ENCODE data around the gene NEK4.

NEK4 gene

DNA sequence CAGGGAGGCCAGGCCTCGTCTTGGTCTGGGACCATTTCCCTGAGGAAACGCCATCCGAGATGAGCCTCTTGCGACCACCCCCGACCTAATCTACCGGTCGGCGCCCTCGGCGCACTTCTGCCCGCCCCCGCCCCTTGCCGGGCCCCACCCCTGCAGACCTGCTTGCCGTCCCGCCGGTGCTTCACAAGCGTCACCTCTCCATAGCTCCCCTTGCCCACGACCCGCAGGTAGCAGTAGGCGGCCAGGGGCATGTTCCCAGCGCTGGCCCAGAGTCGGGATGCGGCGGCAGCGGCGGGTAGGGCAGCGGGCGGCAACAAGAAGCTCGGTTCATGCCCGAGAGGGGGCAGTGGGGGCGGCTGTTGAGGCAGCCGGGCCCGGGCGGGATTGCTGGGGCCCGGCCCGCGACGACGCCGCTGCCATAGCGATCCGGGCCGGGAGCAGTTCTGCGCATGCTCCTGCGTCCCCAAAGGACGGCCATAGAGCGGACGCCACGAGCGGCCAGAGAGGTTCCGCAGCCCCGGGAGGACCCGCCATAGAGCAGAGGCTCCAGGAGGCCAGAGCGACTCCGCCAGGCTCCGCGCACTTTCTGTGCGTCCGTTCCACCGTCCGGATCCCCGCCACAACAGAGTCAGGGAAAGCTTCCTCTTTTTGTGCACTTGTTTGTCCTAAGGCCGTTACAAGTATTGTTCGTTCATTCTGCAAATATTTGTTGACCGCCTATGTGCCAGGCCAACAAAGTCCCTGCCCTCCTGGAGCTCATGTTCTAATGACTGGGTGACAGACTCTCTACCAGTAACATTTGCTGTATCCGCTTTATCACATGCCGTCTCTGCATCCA lies at the start of gene NEK4:
NEK4 (minus strand) TSS at position 445 of the 838 bp plus-strand sequence; CDS start at position 251, 194 bp downstream.
- no peak for FAIRE-seq
- DNase-seq (ENCODE audit: low spot score), result peak; percentile 98

DNA sequence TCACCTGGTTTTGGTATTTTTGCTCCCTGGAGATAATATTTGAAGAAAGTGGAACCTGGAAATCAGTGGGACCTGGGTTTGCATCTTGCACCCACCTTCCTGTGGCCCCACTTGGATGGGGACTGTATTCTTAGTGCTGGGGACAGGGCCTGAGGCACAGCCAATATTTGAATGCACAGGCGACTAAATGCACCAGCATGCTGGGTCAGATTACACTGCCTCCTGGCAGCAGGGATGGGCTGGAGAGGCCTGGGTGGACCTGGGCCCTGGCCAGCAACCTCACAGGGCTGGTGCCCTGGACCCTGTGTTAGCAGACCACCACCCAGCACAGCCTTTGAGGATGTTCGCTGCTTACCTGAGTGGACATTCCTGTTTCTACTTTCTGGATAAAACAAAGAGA lies 49.2 kb upstream of the NEK4 start:
- no peak for DNase-seq (ENCODE audit: low spot score)

DNA sequence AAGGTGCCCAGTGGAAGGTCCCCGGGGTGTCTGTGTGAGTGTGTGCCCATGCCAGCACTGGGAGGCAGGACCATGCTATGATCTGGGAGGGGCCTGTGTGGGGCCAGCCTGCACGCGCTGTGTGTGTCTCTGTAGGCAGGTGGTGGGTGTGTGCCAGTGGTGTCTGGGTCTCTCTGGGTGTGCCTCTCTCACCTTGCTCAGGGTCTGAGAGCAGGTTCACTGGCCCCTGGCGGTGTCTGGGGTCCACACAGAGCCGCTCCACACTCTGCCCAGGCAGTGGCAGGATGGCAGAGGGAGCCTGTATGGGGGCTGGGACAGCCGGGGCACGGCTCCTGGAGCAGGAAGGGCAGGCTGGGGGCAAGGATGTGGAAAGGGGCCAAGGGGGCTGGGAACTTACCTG lies 47.1 kb upstream of the NEK4 start:
- DNase-seq (ENCODE audit: low spot score) (no peak), FAIRE-seq (no peak)

More for the DNA sequence above, 49.2 kb upstream of the NEK4 start:
- FAIRE-seq, result no peak

DNA sequence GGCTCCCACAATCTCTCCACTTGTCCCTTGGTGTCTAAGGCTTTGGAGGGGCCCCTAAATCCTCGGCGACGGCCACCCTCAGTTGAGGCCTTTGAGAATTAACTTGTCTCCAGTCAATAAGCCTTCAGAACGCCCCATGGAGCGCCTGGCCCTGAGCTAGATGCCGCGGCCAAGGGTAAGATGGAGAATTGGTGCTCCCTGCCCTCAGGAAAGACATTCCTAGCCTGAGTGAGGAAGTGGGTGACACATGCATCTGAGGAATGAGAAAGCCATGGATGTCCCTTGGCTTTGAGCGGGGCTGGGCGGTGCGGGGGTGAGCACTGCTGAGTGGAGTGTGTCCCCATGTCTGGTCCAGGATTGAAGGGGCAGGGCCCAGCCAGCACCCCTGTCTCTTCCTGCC lies 46.5 kb upstream of the NEK4 start:
- no peak for FAIRE-seq
- no peak for DNase-seq (ENCODE audit: low spot score)

GRCh38 chr3:52816654-52817053 lies 45.9 kb upstream of the NEK4 start:
- no peak for DNase-seq (ENCODE audit: low spot score)
- FAIRE-seq, result no peak

DNA sequence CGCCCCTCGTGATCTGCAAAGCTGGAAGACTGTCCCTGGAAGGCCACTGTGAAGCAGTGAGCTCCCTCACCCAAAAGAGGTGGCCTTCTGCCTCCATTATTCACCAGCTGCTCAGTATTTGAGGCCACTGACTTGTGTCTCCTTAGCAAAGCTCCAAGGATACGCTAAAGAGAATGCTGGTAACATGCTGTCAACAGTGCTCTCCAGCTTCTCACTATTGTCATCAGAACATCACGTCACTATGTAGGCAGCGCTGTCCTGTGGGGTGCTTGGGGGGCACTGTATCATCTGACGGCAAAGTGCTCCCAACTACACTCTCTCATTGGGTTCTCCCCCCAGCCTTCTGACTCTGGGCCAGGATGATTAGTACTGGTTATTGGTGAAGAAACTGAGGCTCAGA lies 45.5 kb upstream of the NEK4 start:
- no peak for FAIRE-seq
- no peak for DNase-seq (ENCODE audit: low spot score)

DNA sequence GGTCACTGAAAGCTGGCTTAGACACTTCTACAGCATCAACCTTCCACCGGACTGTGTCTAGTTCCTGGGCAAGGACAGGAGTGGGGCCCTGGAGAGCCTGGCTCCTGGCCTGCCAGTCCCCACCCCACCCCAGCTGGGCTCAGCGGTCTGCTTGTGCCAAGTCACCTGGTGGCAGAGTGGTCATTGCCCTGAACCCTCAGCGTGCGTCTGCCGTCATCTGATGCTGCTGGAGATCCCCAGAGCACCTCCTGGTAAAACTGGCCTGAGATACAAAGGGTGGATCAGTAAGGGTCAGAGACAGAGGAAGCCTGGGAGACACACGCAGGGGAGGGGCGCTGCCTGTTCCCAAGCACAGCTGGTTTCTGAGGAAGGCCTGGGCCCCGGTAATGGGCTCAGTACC lies 43.1 kb upstream of the NEK4 start:
- no peak for FAIRE-seq
- DNase-seq (ENCODE audit: low spot score), result no peak

- FAIRE-seq (no peak), DNase-seq (ENCODE audit: low spot score) (no peak)
Measured at GRCh38 chr3:52811452-52812011, 40.8 kb upstream of the NEK4 start.

DNA sequence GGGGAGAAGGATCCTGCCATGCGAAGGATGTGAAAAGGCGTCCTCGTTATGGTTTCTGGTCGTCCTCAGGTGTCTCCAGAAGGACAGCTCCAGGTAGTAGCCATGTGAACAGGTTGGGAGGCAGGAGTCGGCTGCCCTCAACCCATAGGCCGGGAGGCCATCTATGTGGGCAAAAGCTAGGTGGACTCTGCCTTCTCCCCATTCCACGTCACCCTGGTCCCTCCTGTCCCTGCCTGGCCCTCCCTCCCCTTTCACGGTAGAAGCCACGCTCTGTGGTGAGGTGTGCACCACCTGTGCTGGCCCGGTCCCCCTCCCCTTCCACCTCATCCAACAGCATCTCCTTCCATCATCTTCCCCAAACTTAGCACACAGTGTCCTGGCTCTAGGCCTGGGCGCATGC lies 40.2 kb upstream of the NEK4 start:
- no peak for DNase-seq (ENCODE audit: low spot score)
- no peak for FAIRE-seq

- DNase-seq (ENCODE audit: low spot score) (no peak), FAIRE-seq (no peak)
Measured at GRCh38 chr3:52809662-52810377, 39.1 kb upstream of the NEK4 start.

DNA sequence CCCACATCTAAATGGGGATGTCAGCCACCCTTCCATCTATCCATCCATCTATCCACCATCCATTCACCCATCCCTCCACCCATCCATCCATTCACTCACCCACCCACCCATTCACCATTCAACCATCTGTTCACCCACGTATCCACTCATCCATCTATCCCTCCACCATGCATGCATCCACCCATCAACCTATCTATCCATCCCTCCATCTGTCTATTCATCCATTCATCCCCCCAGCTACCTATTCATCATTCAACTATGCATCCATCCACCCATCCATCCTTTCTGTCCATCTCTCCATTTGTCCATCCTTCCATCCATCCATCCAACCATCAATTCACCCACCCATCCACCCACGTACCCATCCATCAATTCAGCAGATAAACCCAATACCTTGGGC lies 38.4 kb upstream of the NEK4 start:
- FAIRE-seq (peak; percentile 52), DNase-seq (ENCODE audit: low spot score) (no peak)

DNA sequence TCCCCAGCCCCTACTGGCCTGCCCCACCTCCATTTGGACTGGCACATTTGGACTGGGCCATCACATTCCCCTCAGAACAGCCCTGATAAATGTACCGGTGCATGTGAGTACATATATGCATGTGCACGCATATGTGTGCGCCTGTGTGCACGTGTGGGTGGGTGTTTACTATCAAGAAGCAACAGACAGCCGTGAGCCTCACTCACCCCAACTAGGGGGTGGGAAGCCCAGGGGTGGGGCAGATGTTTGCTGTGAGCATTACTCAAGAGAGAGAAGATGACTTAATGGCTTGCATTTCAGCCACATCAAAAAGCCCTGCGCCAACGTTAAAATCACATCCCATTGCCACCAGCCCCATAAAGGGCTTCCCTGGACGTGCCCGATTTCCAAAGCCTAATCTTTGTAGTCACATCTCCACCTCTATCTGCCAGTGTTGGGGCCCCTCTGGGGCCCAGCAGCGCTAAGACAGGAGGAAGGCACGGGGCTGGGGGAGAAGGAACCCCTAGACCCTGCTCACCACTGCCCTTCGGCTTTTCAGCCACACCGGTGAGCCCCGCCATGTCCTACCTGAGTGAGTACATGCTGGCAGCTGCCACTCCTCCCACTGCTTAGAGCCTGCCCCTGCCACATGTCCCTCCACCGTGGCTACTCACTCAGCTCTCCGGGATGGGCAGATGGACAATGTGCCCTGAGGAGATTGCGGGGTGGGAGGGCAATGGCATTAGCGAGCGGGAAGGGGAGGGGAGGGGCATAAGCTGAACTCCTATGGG lies 34.7 kb upstream of the NEK4 start:
- no peak for DNase-seq (ENCODE audit: low spot score)
- no peak for FAIRE-seq

- no peak for DNase-seq (ENCODE audit: low spot score)
- FAIRE-seq, result no peak
Measured at GRCh38 chr3:52801839-52802238, 31.1 kb upstream of the NEK4 start.

- DNase-seq (ENCODE audit: low spot score) (no peak), FAIRE-seq (no peak)
Measured at GRCh38 chr3:52800079-52800478, 29.3 kb upstream of the NEK4 start.

DNA sequence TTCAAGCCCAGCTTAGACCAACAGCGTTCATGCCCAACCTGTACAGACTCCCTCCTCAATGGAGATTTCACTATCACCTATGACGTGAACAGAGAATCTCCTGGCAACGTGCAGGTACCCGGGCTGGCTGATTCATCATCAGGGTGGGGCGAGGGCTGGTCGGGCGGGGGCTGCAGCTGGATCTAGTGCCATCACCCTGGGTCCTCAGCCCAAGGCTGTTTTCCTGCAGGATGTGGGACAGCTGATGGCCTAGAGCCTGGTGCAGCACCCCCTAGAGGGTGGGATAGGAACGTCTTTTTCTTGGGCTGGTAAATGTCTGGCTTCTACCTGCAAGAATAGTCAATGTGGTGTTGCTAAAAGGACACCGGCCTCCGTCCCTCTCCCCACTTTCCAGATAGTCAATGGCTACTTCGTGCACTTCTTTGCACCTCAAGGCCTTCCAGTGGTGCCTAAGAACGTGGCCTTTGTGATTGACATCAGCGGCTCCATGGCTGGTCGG lies 28.3 kb upstream of the NEK4 start:
- no peak for FAIRE-seq
- DNase-seq (ENCODE audit: low spot score), result peak; percentile 64

DNA sequence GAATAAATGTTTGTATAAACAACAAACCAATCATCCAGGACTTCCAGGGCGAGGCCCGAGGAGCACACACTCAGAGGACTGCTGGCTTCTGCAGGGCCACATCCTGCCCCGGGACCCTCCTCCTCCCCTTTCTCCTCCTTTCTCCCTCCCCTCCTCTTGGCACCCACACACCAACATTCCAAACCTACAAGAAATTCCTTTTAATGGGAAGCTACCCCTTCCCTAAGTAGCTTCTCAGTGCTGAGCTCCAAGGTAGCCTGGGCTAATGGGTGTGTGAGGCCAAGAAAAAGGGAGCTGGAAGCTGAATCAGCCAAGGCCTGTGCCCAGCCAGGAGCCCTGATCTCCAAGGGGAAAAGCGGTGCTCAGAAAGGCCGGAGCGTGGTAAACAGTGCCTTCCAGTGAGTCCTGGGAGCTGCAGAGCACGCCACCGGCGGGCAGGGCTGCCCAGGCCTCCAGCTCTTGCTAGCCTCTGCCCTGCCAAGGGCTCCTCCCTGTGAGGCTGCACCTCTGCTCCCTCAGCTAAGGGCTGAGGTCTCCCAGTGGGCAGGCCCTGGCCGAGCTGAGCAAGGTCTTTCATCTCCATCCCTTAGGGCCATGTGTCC lies 27.7 kb upstream of the NEK4 start:
- FAIRE-seq (no peak), DNase-seq (ENCODE audit: low spot score) (peak; percentile 34)

DNA sequence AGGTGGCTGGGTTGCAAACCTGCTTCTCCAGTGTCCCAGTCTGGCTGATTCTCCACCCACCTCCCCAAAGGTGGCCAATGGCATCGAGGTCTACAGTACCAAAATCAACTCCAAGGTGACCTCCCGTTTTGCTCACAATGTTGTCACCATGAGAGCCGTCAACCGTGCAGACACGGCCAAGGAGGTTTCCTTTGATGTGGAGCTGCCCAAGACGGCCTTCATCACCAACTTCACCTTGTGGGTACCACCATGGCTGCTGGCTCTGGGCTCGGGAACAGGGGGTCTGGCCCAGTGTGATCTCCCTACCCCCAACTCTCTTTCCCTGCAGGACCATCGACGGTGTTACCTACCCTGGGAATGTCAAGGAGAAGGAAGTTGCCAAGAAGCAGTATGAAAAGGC lies 25.7 kb upstream of the NEK4 start:
- DNase-seq (ENCODE audit: low spot score) (no peak), FAIRE-seq (no peak)

- FAIRE-seq (no peak), DNase-seq (ENCODE audit: low spot score) (no peak)
Measured at GRCh38 chr3:52795298-52795900, 24.7 kb upstream of the NEK4 start.

DNA sequence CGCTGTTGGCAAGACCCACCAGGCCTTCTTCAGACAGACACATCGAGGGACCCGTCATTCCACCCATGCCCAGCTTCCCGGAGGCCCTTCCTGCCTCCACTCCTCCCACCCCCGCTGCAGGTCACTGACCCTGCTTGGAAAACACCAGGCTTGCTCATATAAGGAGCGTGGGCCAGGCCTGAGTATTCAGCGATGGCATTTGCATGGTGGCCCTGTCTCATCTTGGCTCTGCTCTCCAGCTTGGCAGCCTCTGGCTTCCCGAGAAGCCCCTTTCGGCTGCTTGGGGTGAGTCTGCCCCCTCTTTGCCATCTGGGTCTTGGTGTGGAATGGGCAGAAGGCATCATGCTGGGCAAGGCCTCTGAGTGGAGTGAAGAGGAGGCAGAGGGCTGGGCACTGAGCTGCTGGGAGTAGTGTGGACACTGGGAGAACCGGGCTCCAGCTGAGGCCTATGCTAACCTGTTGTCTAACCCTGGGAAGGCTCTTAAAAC lies 23.9 kb upstream of the NEK4 start, which contains the start of gene ITIH3:
ITIH3 (plus strand) TSS at position 185 of the 488 bp plus-strand sequence; CDS start at position 193, 8 bp downstream.
- FAIRE-seq (no peak), DNase-seq (ENCODE audit: low spot score) (no peak)

Data from urothelium cell line (cell line).